CD14-positive monocyte (primary cell): ENCODE data around the gene SEL1L3. TPM values are rescaled to one million over a fixed set of nuclear protein-coding genes. Genes with fewer than 3 reads are reported as not detected.

Experiments used
- DNase-seq, 3 donors: peaks; one replicate each; pipeline ENCODE4 v3.0.0-alpha.2; 2011 to 2022
- H2AFZ ChIP-seq: 2 replicates; pipeline ENCODE4 v1.6.0; 2012; ENCODE audit warnings: mild to moderate bottlenecking, low read depth, low read length, inconsistent platforms; ENCODE audit not compliant: insufficient read depth, poor library complexity, severe bottlenecking
- H3K27ac ChIP-seq, 2 donors: 1 replicate in 1 of 2; 2 replicates in 1 of 2; pipeline ENCODE4 v1.5.1; 2012 to 2013; ENCODE audit warnings: low read length in 2 of 2, control low read depth in 1 of 2, inconsistent platforms in 1 of 2, low read depth in 1 of 2, mild to moderate bottlenecking in 1 of 2
- H3K27me3 ChIP-seq, 2 donors: one replicate each; pipeline versions ENCODE4 v1.6.0 to v1.6.1; 2011 to 2013; ENCODE audit warnings: low read length in 2 of 2; ENCODE audit not compliant: control insufficient read depth in 2 of 2, insufficient read depth in 2 of 2
- H3K36me3 ChIP-seq, 2 donors: replicated peaks in 1 of 2; 1 replicate in 1 of 2; 2 replicates in 1 of 2; pipeline versions ENCODE4 v1.5.1 to v1.6.1; 2012 to 2013; ENCODE audit warnings: low read length in 2 of 2, control low read depth in 1 of 2, inconsistent platforms in 1 of 2, mild to moderate bottlenecking in 1 of 2; ENCODE audit not compliant: insufficient read depth in 2 of 2, control insufficient read depth in 1 of 2
- H3K4me1 ChIP-seq, 2 donors: 1 replicate in 1 of 2; 2 replicates in 1 of 2; pipeline versions ENCODE4 v1.5.1 to v1.6.1; 2012 to 2013; ENCODE audit warnings: low read length in 2 of 2, control low read depth in 1 of 2, inconsistent platforms in 1 of 2, mild to moderate bottlenecking in 1 of 2, moderate library complexity in 1 of 2; ENCODE audit not compliant: insufficient read depth in 2 of 2, control insufficient read depth in 1 of 2
- H3K4me2 ChIP-seq: replicated peaks from 2 replicates; pipeline ENCODE3; 2012; ENCODE audit warnings: low read length, moderate library complexity, mild to moderate bottlenecking; ENCODE audit not compliant: poor library complexity, severe bottlenecking; ENCODE audit errors: extremely low read depth
- H3K4me3 ChIP-seq, 3 experiments: fragments of 200-600 bp in 1 of 3; sonication (generic) in 1 of 3; replicated peaks in 1 of 3; 1 replicate in 2 of 3; 2 replicates in 1 of 3; pipeline ENCODE4 v1.5.1; 2011 to 2013; ENCODE audit warnings: low read length in 3 of 3, mild to moderate bottlenecking in 3 of 3, control low read depth in 2 of 3, low read depth in 2 of 3, inconsistent platforms in 1 of 3, moderate library complexity in 1 of 3
- H3K79me2 ChIP-seq: 2 replicates; pipeline ENCODE4 v1.6.0; 2012; ENCODE audit warnings: mild to moderate bottlenecking, control low read depth, inconsistent platforms, low read length, moderate library complexity; ENCODE audit not compliant: insufficient read depth
- H3K9ac ChIP-seq: 2 replicates; pipeline ENCODE4 v1.6.0; 2017; ENCODE audit warnings: low read length, mild to moderate bottlenecking; ENCODE audit not compliant: insufficient read depth, poor library complexity, severe bottlenecking
- H3K9me3 ChIP-seq, 2 donors: replicated peaks in 1 of 2; 1 replicate in 1 of 2; 2 replicates in 1 of 2; pipeline versions ENCODE4 v1.5.1 to v1.6.1; 2012 to 2013; ENCODE audit warnings: low read length in 2 of 2, control low read depth in 1 of 2; ENCODE audit not compliant: control insufficient read depth in 1 of 2, insufficient read depth in 1 of 2
- H4K20me1 ChIP-seq: 2 replicates; pipeline ENCODE4 v1.6.0; 2012; ENCODE audit warnings: mild to moderate bottlenecking, low read length, control low read depth, moderate library complexity; ENCODE audit not compliant: insufficient read depth
- H3K27ac Mint-ChIP-seq, 7 donors: one replicate each; pipeline ENCODE4 v1.8.0; 2020; ENCODE audit warnings: mild to moderate bottlenecking in 7 of 7, mixed read lengths in 7 of 7, moderate library complexity in 6 of 7, inconsistent platforms in 2 of 7
- H3K27me3 Mint-ChIP-seq, 3 donors: one replicate each; pipeline ENCODE4 v1.8.0; 2021 to 2022; ENCODE audit warnings: low read depth in 3 of 3, mild to moderate bottlenecking in 3 of 3, mixed read lengths in 3 of 3, moderate library complexity in 3 of 3, inconsistent platforms in 1 of 3
- H3K36me3 Mint-ChIP-seq, 2 donors: one replicate each; pipeline ENCODE4 v1.8.0; 2020; ENCODE audit warnings: mixed read lengths in 2 of 2, inconsistent platforms in 1 of 2, mild to moderate bottlenecking in 1 of 2
- H3K4me1 Mint-ChIP-seq: one replicate; pipeline ENCODE4 v1.8.0; 2020; ENCODE audit warnings: mild to moderate bottlenecking, mixed read lengths
- H3K4me3 Mint-ChIP-seq, 2 donors: one replicate each; pipeline ENCODE4 v1.8.0; 2020; ENCODE audit warnings: mild to moderate bottlenecking in 2 of 2, mixed read lengths in 2 of 2, moderate library complexity in 1 of 2
- H3K9me3 Mint-ChIP-seq, 7 donors: one replicate each; pipeline ENCODE4 v1.8.0; 2020 to 2022; ENCODE audit warnings: mixed read lengths in 7 of 7, mild to moderate bottlenecking in 6 of 7, moderate library complexity in 6 of 7, inconsistent platforms in 2 of 7
- WGBS: methylation state at CpG from one replicate; pipeline ENCODE4 v1.1.5; 2013; ENCODE audit warnings: missing lambda C conversion rate; ENCODE audit not compliant: insufficient coverage; 5-methylcytosine and 5-hydroxymethylcytosine counted together
- intact Hi-C, 2 donors: fragments of 100-400 bp; cut with micrococcal nuclease; formaldehyde crosslinking; loops; one replicate each; pipeline versions ENCODE4 v1.15.0 to v1.15.1; 2023
- polyA plus RNA-seq, 3 donors: library from polyadenylated mRNA; depleted of rRNA in 1 of 3; unstranded in 2 of 3; stranded (reverse) in 1 of 3; fragments of 300-500 nt in 2 of 3; fragments of >200 nt in 1 of 3; fragmentation: Illumina TruSeq in 2 of 3; gene quantifications; 1 replicate in 2 of 3; 2 replicates in 1 of 3; pipeline ENCODE4 v1.2.3, GENCODE V29; 2012 to 2021
- TF ChIP-seq, protein P1 (sequence below): fragments of 200-600 bp; IDR thresholded peaks from one replicate; pipeline ENCODE4 v1.8.0; 2022; ENCODE audit warnings: antibody characterized with exemption, mild to moderate bottlenecking

The SEL1L3 gene
- polyA plus RNA-seq, 3 donors = 0.61 to 2.2 (median 1.7) TPM

DNA sequence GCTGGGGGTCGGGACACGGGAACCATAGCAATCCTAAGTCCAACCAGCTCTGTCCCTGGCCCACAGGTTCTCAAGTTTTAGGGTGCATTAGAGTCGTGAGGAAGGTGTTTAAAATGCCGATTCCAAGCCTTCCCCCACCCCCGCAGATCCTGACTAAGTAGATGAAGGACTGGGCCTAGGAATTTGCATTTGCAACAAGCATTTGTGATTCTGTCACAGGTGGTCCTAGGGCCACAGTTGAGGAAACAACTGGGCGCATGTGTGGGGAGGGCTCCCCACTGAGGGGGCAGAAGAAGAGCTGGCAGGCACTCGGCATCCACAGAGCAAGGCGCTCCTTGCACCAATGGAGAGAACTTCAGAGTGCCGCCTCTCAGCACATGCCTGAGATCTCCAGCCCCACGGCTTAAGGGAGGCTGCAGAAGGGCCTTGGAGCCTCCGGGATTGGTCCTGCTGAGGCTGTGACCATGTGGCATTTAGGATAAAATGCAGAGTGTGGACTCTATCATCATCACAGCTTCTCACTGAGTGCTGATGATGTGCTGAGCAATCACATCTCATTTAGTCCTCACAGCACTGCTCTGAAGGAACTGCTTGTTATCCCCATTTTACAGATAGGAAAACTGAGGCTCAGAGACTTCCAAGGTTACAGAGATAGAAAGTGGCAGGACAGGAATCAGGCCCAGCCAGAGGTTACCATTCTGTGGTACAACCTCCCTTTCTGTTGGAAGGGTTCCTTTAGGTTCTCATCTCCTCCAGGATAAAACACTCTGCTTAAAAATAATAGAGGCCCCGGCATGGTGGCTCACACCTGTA, 16.7 kb downstream of the SEL1L3 start:
- H4K20me1 ChIP-seq = no peaks in the 10 kb centered on the region
- no peaks in the 10 kb centered on the region for H3K36me3 ChIP-seq
- H3K27ac Mint-ChIP-seq = peak overlapping the region in 1 of 7 donors; percentile 26
- DNase-seq = no peak
- peaks cover 1 to 10% (median 3%) of the 10 kb centered on the region in 3 donors for H3K27me3 Mint-ChIP-seq
- H3K27ac ChIP-seq = no peak overlapping the region
- H3K4me3 ChIP-seq = no peak overlapping the region
- 100% methylated on average over 6 of the region's 12 CpGs for WGBS
- peaks cover 0 to 1% (median 0%) of the 10 kb centered on the region in 7 donors for H3K9me3 Mint-ChIP-seq
- no peak overlapping the region for H3K4me3 Mint-ChIP-seq
- H3K9ac ChIP-seq = no peak overlapping the region
- no peak overlapping the region for H3K4me2 ChIP-seq
- H3K9me3 ChIP-seq = no peaks in the 10 kb centered on the region
- intact Hi-C loops = no loop called here
- H3K36me3 Mint-ChIP-seq = no peaks in the 10 kb centered on the region
- H3K4me1 ChIP-seq = peaks cover 24 to 33% of the 10 kb centered on the region in 2 donors
- peaks cover 38% of the 10 kb centered on the region for H3K4me1 Mint-ChIP-seq
- no peaks in the 10 kb centered on the region for H3K79me2 ChIP-seq
- no peak overlapping the region for H2AFZ ChIP-seq
- no peaks in the 10 kb centered on the region for H3K27me3 ChIP-seq
- TF ChIP-seq, protein P1, sequence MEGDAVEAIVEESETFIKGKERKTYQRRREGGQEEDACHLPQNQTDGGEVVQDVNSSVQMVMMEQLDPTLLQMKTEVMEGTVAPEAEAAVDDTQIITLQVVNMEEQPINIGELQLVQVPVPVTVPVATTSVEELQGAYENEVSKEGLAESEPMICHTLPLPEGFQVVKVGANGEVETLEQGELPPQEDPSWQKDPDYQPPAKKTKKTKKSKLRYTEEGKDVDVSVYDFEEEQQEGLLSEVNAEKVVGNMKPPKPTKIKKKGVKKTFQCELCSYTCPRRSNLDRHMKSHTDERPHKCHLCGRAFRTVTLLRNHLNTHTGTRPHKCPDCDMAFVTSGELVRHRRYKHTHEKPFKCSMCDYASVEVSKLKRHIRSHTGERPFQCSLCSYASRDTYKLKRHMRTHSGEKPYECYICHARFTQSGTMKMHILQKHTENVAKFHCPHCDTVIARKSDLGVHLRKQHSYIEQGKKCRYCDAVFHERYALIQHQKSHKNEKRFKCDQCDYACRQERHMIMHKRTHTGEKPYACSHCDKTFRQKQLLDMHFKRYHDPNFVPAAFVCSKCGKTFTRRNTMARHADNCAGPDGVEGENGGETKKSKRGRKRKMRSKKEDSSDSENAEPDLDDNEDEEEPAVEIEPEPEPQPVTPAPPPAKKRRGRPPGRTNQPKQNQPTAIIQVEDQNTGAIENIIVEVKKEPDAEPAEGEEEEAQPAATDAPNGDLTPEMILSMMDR = no peak

DNA sequence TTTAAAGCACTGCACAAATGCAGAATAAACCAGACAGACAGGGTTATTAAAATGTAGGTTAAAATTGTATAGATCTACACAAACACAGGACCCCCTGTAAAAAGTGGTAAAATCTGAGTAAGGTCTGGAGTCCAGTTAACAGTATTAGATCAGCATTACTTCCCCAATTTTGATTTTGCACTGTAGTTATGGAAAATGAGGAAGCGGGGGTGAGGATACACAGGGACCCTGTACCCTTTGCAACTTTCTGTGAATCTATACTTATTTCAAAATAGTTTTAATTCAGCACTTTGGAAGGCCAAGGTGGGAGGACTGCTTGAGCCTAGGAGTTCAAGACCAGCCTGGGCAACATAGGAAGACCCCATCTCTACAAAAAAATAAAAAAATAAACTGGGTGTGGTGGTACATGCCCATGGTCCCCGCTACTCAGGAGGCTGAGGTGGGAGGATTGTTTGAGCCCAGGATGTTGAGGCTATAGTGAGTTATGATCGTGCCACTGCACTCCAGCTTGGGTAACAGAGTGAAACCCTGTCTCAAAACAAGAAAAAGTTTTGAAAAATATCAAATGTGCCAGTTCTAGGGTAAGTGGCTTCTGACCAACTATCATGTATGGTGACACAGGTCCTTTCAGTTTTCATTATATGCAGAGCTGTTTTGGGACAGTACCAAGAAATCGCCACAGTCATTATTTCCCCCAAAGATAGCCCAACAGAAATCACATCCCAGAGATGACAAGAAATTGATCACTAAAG, 17.7 kb downstream of the SEL1L3 start:
- Mint-ChIP-seq H3K4me1 (peaks cover 38% of the 10 kb centered on the region), H3K4me3 (no peak overlapping the region), H3K9me3 (peaks cover 0 to 1% (median 0%) of the 10 kb centered on the region in 7 donors), H3K27me3 (peaks cover 4 to 12% (median 6%) of the 10 kb centered on the region in 3 donors), H3K36me3 (no peaks in the 10 kb centered on the region), H3K27ac (peak overlapping the region in 3 of 7 donors; percentile 8 to 46 (median 25))
- Histone ChIP-seq H3K4me3 (no peak overlapping the region), H3K4me2 (no peak overlapping the region), H3K4me1 (peaks cover 24 to 33% of the 10 kb centered on the region in 2 donors), H3K27ac (no peak overlapping the region), H3K79me2 (no peaks in the 10 kb centered on the region), H3K36me3 (no peaks in the 10 kb centered on the region), H4K20me1 (no peaks in the 10 kb centered on the region), H3K27me3 (no peaks in the 10 kb centered on the region), H2AFZ (no peak overlapping the region), H3K9ac (no peak overlapping the region), H3K9me3 (no peaks in the 10 kb centered on the region)
- intact Hi-C loops = no loop called here
- peak; percentile 40 to 61 (median 59) for DNase-seq
- 83% methylated on average over 3 of the region's 4 CpGs for WGBS
- TF ChIP-seq, protein P1 = no peak
